HG03135 (cell line): ENCODE measurements around the gene SLC4A8.

ENCODE experiments used
- ATAC-seq: cut with Tn5 transposase; IDR thresholded peaks from one replicate; pipeline ENCODE4 v1.9.1; 2021; ENCODE audit warnings: mild to moderate bottlenecking, moderate library complexity; ENCODE audit not compliant: unreplicated experiment

Gene SLC4A8

DNA sequence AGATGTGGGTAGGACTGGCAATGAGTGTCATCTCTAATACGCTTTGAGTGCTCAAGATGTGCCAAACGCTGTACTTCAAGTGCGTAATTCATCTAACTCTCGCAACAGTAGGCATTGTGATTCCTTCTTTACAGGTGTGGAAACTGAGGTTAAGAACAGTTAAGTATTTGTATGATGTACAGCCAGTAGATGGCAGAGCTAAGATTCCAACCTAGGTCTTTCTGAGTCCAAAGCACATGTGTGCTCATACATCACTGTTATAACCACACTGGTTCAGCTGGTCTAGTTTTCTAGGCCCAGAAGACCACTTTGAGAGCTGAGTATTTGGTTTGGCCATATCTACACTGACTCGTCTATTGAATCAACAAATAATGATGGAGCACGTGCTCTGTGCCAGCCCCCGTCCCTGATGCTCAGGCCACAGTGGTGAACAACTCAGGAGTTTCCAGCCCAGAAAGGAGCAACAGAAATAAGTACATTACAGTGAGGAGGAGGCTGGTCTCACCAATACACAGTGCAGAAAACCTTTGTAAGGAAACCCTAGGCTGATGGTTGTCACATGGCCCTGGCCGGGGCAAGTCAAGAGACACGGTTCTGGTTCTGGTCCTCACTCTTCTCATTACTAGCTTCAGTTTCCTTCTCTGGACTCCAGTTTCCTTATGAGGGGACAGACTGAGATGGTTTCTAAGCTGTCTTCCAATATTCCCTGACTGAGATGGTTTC lies 97.1 kb downstream of the SLC4A8 start:
- no peak for ATAC-seq

DNA sequence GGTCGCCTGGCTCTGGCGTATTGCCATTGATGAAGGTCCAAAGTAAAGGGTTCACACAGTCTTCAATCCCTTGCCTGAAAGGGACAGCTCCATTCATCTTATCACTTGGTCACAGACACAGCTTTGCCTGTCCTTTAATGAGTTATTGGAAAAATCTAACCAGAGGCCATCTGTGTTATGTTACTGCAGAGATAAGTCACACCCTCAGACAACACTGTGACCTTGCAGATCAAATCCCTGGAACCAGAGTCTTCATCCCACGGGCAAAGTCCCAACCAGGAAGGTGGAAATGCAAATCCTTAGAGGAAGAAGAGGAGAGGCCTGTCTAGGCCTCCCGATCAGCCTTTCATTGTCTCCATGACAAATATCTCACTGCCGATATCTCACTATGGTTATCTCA lies 98.1 kb downstream of the SLC4A8 start:
- no peak for ATAC-seq

DNA sequence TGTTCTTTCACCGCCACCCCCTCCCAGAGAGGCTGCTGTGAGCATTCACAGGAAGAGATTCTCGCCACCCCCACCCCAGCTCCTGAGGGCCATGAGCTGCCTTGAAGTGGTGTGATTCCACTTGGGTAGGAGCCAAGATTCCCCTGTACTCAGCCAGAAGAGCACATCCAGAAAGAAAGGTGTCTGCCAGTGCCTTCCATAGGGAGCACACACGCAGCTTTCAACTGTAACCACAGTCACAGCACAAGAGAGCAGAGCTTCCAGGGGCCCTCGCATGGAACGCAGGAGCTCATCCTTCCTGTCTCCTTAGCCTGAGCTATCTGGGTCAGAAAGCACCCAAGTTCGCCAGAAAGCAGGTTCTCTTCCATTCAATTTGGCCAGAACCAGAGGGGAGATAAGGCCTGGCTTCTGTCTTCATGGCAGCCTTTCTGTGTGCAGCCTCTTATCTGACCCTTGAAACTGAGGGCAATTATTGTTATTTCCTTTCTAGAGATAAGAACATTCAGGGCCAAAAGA lies 99.8 kb downstream of the SLC4A8 start:
- ATAC-seq: no peak

DNA sequence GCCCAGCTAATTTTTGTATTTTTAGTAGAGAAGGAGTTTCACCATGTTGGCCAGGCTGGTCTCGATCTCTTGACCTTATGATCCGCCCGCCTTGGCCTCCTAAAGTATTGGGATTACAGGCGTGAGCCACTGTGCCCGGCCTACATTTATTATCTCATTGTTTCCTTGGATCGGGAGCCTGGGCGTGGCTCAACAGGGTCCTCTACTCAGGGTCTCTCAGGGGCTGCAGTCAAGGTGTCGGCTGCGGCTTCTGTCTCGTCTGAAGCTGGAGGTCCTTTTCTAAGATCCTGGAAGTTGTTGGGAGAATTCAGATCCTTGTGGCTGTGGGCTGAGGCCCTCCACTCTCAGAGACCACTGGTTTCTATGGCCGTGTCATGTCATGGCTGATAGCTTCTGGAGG lies 100.9 kb downstream of the SLC4A8 start:
- no peak for ATAC-seq

DNA sequence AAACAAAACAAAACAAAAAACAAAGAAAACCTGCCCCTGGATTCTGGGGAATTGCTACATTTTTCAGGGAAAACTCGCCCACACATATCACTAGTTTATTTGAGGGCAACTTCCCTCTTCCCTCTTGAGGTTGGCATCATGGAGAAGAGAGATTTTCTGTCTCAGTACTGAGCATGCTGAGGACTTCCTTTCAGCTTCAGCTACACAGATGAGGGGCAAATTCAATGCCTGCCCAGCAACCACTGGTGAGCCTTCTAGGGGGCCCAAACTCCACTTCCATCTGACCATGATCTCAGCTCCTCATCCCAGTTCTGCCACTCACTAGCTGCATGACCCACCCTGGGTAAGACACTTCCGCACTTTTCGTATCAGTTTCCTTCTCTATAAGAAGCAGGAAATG lies 103.3 kb downstream of the SLC4A8 start:
- no peak for ATAC-seq

DNA sequence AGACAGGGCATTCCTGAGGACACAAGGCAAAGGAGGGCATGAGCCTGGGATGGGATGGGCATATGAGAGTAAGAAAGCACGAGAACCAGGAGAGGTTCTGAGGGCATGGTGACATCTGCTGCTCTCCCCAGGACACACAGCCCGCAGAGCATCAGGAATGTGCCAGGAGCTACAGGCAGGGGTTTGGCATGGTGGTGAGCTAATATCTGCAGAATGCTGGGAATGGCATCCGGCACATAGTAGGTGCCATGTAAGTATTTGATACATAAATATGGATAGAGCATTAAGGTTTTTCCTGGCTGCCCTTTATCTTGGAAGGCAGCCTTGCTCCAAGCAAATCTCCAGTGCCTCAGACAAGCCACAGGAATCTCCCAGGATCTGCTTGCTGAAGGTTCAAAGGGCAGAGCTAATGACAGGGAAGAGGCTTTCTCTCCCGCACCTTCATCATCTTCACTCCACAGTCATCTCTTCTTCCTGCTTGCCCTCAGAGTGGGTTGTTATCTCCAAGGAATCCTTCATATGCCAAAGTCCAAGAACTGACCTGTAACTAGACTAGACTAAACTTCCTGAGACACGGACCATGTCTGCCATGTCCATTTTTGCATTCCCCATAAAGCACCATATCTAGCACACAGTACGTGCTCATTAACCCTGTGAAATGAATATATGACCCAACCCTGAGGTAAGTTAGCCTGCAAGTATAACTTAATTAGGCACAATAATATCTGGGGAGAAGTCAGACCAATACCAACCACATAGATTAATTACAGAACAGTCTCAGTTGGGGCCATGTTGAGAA lies 104.4 kb downstream of the SLC4A8 start:
- ATAC-seq: no peak

DNA sequence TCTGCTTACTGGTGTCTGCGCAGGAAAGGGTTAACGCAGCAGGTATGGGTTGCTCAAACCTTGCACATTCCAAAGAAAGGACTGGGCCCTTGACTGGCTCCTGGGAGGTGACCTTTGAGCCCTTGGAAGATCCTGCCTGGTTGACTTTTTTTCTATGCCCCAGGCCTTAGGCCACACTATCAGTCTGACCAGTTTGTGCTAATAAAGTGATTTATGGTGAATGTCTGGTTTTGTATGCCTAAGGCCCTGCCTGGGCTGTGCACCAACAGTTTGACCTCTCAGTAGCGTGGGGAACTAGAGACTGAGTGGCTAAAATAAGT lies 105.0 kb downstream of the SLC4A8 start:
- no peak for ATAC-seq

DNA sequence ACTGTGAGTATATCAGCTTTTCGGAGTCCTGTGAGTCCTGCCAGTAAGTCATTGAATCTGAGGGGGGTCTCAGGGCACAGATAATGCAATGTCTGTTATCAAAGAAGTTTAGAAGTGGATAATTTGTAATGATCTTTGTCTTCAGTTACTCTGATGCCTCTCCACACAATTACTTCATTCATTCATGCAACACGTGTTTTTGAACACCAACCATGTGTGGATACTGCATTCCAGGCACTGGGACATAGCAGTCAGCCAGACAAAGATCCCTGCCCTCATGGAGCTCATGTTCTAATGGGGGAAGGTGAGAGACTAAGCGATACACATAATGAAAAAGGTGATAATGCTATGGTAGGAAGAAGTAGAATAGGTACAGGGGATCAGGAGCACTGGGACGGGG lies 105.6 kb downstream of the SLC4A8 start:
- ATAC-seq: no peak

DNA sequence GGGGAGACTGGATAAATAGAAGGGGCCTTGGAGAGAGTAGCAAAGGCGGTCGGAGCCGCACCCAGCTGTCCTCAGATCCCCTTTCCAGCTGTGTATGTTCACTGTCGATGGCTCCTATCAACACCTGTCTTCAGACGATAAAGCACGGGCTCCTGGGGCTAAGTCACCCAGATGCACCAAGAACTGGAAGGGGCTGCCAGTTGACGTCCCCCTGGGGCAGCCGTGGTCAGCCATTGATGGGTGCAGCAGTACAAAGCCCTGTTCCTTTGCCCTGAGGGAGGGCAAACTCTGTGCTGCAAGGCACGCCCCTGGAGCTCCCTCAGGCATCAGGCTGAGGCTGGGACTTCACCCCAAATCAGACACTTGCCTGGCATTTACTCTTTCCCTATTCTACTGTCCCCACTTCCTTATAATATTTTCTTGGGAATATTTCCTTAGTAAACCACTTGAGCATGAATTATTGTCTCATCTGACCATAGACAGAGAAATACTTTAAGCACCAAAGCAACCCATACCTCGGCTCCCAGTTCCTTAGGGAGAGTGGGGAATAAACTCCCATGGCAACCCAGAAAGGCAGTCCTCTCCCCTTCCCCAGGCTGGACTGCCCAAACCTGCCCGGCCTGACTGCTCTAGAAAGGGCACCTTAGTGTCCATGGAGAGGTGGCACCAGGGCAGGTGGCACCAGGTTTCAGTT lies 106.8 kb downstream of the SLC4A8 start:
- no peak for ATAC-seq

DNA sequence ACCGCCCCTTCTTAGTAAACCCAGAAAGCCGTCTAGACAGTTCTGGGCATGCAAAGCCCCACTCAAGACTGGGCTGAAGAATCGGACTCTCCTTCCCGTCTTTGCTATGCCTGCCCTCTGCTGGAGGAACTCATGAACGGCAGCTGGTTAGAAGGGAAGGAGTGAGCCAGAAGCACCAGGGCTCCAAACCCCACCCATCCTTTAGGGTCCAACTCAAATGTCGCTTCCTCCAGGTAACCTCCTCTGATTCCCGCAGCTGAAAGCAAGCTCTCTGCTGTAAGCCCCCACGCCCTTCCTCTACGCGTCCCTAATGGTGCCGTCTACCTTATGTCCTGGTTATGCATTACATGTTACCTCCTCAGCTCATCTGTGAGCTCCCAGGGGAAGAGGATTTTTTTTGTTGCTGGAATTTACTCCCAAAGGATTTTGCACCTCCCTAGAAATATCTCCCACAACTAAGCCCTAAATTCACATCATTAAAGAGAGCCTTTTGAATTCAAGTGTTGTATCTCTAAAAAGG lies 107.4 kb downstream of the SLC4A8 start:
- ATAC-seq: peak; percentile 69

DNA sequence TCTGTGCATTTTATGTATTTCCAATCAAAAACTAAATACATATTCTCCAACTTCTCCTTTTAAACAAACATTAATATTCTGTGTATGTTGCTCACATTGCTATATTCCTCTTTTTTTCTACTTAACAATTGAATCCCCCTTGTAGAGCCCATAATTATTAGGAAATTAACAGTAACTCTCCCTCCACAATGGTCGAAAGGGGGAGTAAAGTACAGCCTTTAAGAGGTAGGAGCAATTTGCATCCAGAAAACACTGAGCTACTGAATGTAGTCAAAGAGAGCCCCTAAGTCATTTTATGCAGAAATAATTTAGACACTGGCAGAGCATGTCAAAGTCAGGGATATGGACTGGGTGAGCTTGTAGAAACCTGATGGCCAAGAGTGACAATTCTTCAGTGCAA lies 109.2 kb downstream of the SLC4A8 start:
- no peak for ATAC-seq

DNA sequence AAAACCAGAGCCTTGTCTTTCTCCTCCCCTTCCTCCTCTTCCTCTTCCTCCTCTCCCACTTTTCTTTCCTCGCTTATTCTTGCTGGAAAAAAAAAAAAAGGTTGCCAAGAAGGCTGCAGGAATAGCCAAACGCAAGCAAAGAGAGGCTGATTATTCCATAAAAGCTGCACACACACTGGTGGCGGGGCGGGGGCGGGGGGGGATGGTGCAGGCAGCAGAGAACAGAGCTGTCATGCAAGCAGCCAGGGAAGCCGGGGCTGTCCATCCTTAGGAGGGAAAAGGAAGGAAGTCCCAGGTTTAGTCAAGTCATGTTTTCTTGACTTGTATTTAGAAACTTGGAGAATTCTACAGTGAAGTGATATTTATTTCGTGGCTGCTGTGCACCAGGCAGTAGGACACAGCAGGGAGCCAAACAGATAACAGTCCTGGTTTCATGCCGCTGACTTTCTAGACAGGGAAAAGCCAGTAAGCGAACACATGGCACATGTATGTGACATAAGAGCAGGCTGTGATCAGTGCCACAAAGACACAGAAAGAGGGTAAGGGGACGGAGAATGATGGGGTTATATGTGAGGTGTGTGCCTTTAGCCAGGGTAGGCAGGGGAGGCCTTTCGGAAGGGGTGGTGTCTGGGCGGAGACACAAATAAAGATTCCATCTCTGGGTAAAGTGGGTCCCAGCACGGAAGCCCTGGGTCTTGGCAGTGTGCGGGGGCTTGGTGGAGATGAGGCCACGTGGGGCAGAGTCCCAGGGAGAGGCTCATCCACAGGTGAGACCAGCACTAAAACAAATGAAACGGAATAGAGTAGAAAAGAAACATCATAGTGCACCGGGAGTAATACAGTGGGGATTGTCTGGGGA lies 109.8 kb downstream of the SLC4A8 start:
- no peak for ATAC-seq

DNA sequence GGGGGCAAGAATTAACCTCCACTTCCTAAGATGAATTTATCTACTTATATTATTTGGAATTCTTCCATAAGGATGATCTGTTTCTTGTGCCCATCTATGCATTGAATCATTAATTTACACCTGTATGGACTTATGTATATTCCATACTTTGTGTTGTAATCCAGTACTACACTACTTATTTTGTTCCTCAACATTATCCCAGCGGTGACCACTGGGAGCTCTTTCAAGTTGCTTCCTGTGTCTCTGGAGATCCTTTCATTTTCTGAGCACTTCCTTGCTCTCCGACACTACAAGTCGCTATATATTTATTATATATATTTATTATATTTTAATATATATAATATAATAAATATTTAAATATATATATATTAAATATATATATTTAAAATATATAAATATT lies 111.5 kb downstream of the SLC4A8 start:
- no peak for ATAC-seq

DNA sequence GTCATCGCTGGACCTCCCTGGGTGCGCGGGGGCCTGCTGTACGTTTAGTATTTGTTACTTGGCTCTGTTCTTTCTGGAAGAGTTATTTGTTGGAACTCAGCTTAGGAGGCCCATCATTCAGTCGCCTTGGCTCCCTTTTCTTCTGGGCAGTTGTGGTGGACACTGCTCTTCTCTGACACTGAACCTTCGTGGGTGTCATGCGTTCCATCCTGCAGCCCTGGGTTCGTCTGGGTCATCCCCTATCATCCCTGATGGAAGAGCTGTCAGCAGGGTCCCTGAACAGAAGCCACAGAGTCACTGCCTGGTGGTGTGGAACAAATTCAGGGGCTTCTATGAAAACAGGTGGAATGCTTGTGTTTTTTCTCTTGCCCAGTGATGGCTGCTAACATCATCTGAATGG lies 113.5 kb downstream of the SLC4A8 start:
- ATAC-seq: no peak

DNA sequence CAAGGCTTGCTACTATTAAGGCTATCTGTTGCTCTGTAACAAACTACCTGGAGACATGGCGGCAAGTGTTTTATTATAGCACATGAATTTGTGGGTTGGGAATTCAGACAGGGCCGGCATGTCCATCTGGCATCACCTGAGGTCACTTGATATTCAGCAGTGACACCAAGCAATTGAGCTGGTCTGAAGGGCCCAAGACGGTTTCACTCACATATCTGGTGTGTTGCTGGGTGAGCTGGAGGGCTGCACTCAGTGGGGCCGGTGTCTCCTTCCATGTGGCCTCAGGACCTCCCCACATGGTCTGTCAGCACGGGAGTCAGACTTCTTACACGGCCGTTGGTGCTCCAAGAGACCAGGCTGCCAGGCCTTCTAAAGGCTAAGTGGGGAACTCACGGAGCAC lies 114.0 kb downstream of the SLC4A8 start:
- no peak for ATAC-seq

DNA sequence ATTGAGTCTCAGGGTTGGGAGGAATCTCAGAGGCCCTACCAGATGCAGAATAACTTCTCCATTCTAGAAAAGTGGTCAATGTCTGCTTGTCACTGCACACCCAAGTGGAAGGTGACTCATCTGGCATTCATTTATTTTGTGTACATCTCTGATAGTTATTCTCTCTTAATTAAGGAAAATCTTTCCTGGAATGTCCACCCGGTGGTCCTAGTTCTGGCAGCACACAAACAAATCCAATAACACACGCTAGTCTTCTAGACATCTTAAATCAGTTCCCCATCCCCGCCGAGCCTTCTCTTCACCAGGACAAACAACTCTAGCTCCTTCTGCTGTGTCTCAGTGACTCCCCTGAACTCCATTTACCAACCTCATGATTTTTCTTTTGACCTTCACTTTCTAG lies 116.4 kb downstream of the SLC4A8 start:
- no peak for ATAC-seq

DNA sequence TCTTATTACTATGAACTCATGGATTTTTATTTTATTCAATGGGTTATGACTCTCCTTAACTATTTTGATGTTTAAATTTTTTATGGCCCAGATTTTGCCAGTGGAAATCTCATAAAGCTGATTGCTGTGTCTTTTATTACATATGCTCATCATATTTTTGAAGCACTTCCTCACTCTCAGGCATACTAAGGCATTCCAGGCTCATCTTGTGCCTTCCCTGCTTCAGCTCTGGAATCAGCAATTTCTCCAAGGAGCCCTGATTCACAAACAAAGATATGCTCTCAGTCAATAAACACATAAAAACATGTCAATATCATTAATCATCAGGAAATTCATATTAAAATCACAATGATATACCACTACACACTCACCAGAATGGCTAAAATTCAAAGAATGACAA lies 121.5 kb downstream of the SLC4A8 start:
- ATAC-seq: no peak

DNA sequence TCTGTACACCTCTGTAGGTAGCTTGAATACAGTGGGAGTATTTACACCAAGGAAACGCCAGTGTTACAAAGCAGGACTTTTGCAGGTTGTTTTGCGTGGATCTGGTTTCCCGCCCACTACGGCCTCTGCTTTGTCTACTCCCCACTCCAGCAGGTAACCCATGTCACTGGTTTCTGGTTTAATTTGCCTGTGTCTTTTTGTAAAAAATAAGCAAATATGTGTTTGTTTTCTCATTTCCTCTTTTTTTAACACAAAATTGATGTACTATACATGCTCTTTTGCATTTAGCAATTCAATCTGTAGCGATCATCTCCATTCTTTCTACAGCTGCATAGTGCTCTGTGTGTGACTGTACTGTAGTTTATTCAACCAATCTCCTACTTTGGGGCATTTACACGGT lies 123.0 kb downstream of the SLC4A8 start:
- ATAC-seq: no peak

DNA sequence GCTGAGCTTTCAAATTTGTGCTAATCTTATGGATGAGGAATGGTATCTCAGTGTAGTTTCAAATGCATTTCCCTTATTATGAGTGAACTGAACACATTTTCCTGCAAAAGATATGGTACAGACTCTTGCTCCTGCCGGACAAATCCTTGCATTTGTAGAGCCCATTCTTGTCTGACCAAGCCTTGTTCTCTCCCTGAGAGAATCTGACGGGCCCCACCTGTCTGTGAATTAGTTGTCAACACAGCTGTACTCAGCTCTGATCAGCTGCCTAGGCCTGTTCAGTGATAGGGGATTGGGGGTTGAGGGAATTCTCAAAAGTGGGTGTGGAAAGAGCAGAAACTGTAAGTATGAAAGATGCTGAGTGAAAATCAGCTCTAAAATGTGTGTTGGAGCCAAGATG lies 123.6 kb downstream of the SLC4A8 start:
- ATAC-seq: no peak

DNA sequence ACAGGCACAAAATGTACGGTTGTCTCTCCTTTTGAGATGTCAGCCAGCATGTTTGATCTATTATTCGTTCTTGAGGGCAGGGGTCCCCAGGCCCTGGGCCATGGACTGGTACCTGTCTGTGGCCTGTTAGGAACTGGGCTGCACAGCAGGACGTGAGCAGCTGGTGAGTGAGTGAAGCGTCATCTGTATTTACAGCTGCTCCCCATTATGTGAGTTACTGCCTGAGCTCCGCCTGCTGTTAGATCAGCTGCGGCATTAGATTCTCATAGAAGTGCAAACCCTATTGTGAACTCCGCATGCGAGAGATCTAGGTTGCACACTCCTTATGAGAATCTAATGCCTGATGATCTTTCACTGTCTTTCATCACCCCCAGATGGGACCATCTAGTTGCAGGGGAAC lies 125.0 kb downstream of the SLC4A8 start:
- no peak for ATAC-seq
